B cell (primary cell): Measurements from ENCODE around the gene NHEJ1. TPM values are rescaled to one million over a fixed set of nuclear protein-coding genes. Genes with fewer than 3 reads are reported as not detected.

Source experiments
- ATAC-seq: fragments of 200-7000 bp; cut with Tn5 transposase; one replicate; pipeline ENCODE4 v1.10.0; 2021; ENCODE audit warnings: low read depth, mild to moderate bottlenecking, moderate number of reproducible peaks, moderate library complexity
- CTCF ChIA-PET: fragments of 350-600 bp; sonication (Branson Sonifier 250); formaldehyde crosslinking; loops from one replicate; lab custom pipeline; 2021; ENCODE audit warnings: antibody characterized with exemption, inconsistent platforms; lab: Charles Lee
- POLR2A ChIA-PET: fragments of 350-600 bp; sonication (Branson Sonifier 250); formaldehyde crosslinking; loops from one replicate; lab custom pipeline; 2021; ENCODE audit warnings: antibody characterized with exemption; lab: Charles Lee
- DNase-seq: peaks from one replicate; pipeline ENCODE4 v3.0.0; 2013
- H2AFZ ChIP-seq: 2 replicates; pipeline ENCODE4 v1.6.1; 2012; ENCODE audit warnings: mild to moderate bottlenecking, low read depth, low read length; ENCODE audit not compliant: insufficient read depth, poor library complexity, severe bottlenecking
- H3K27ac ChIP-seq, 2 donors: 1 replicate in 1 of 2; 2 replicates in 1 of 2; pipeline ENCODE4 v1.5.1; 2012 to 2013; ENCODE audit warnings: low read length in 2 of 2, mild to moderate bottlenecking in 2 of 2, moderate library complexity in 1 of 2
- H3K27me3 ChIP-seq, 4 experiments: fragments of 200-600 bp in 1 of 4; sonication (generic) in 1 of 4; replicated peaks in 1 of 4; 1 replicate in 2 of 4; 2 replicates in 2 of 4; pipeline versions ENCODE4 v1.6.1 to v1.7.0; 2013 to 2016; ENCODE audit warnings: low read length in 3 of 4, mild to moderate bottlenecking in 2 of 4, mixed read lengths in 1 of 4, moderate library complexity in 1 of 4; ENCODE audit not compliant: insufficient read depth in 4 of 4, control insufficient read depth in 3 of 4; ENCODE audit errors: control extremely low read depth in 1 of 4
- H3K36me3 ChIP-seq, 2 experiments: replicated peaks in 1 of 2; 1 replicate in 1 of 2; 2 replicates in 1 of 2; pipeline versions ENCODE4 v1.6.1 to v1.7.1; 2013; ENCODE audit warnings: low read length in 1 of 2; ENCODE audit not compliant: insufficient read depth in 2 of 2, control insufficient read depth in 1 of 2; ENCODE audit errors: control extremely low read depth in 1 of 2, extremely low read depth in 1 of 2
- H3K4me1 ChIP-seq, 2 donors: fragments of 200-600 bp in 1 of 2; sonication (generic) in 1 of 2; 1 replicate in 1 of 2; 2 replicates in 1 of 2; pipeline versions ENCODE4 v1.5.1 to v1.6.1; 2013 to 2017; ENCODE audit warnings: low read length in 2 of 2; ENCODE audit not compliant: control insufficient read depth in 2 of 2, insufficient read depth in 2 of 2
- H3K4me2 ChIP-seq: replicated peaks from 2 replicates; pipeline ENCODE3; 2012; ENCODE audit warnings: mild to moderate bottlenecking, low read depth, low read length; ENCODE audit not compliant: poor library complexity, severe bottlenecking
- H3K4me3 ChIP-seq, 5 experiments: fragments of 200-600 bp in 1 of 5; sonication (generic) in 1 of 5; 1 replicate in 3 of 5; 2 replicates in 2 of 5; pipeline versions ENCODE4 v1.5.1 to v1.7.0; 2011 to 2016; ENCODE audit warnings: low read length in 4 of 5, mild to moderate bottlenecking in 4 of 5, low read depth in 2 of 5, control low read depth in 1 of 5, moderate library complexity in 1 of 5; ENCODE audit not compliant: insufficient read depth in 1 of 5; ENCODE audit errors: control extremely low read depth in 1 of 5, extremely low read depth in 1 of 5
- H3K79me2 ChIP-seq: fragments of 200-600 bp; sonication (generic); one replicate; pipeline ENCODE4 v1.6.0; 2016; ENCODE audit warnings: low read length; ENCODE audit not compliant: control insufficient read depth, insufficient read depth
- H3K9ac ChIP-seq: fragments of 200-600 bp; sonication (generic); 2 replicates; pipeline ENCODE4 v1.6.1; 2017; ENCODE audit warnings: mild to moderate bottlenecking, low read length, moderate library complexity
- H3K9me3 ChIP-seq, 3 donors: one replicate each; pipeline versions ENCODE4 v1.6.1 to v1.7.1; 2013; ENCODE audit warnings: low read length in 2 of 3; ENCODE audit not compliant: control insufficient read depth in 2 of 3, insufficient read depth in 1 of 3; ENCODE audit errors: control extremely low read depth in 1 of 3
- H4K20me1 ChIP-seq: 2 replicates; pipeline ENCODE4 v1.6.0; 2012; ENCODE audit warnings: mild to moderate bottlenecking, low read length; ENCODE audit not compliant: insufficient read depth, control insufficient read depth, poor library complexity, severe bottlenecking
- H3K27ac Mint-ChIP-seq: one replicate; pipeline ENCODE4 v1.8.0; 2021; ENCODE audit warnings: mixed read lengths
- H3K27me3 Mint-ChIP-seq: one replicate; pipeline ENCODE4 v1.8.0; 2021; ENCODE audit warnings: mixed read lengths
- H3K4me1 Mint-ChIP-seq: one replicate; pipeline ENCODE4 v1.8.0; 2021; ENCODE audit warnings: mixed read lengths
- H3K4me3 Mint-ChIP-seq: one replicate; pipeline ENCODE4 v1.8.0; 2021; ENCODE audit warnings: mixed read lengths
- H3K9me3 Mint-ChIP-seq: one replicate; pipeline ENCODE4 v1.8.0; 2022; ENCODE audit warnings: mixed read lengths; ENCODE audit not compliant: insufficient read depth
- CTCF ChIP-seq: fragments of 200-600 bp; IDR thresholded peaks from one replicate; pipeline ENCODE4 v1.8.0; 2022; ENCODE audit warnings: antibody characterized with exemption, mild to moderate bottlenecking
- EZH2 ChIP-seq: IDR thresholded peaks from 2 replicates; pipeline ENCODE4 v1.6.1; 2012; ENCODE audit warnings: borderline replicate concordance, low read depth, mild to moderate bottlenecking, moderate library complexity, low read length; ENCODE audit not compliant: insufficient read depth, poor library complexity, severe bottlenecking
- WGBS: methylation state at CpG from one replicate; pipeline ENCODE4 v1.1.5; 2013; ENCODE audit warnings: missing lambda C conversion rate; ENCODE audit not compliant: insufficient coverage; 5-methylcytosine and 5-hydroxymethylcytosine counted together
- intact Hi-C: fragments of 100-400 bp; cut with micrococcal nuclease; formaldehyde crosslinking; loops from one replicate; pipeline ENCODE4 v1.10.0; 2022
- polyA plus RNA-seq: library from polyadenylated mRNA; depleted of rRNA; stranded (reverse); fragments of >200 nt; gene quantifications from 2 replicates; pipeline ENCODE4 v1.2.3, GENCODE V29; 2012
- total RNA-seq, 2 donors: library from RNA; stranded (reverse); fragments of 120-200 nt in 1 of 2; gene quantifications; 1 replicate in 1 of 2; 2 replicates in 1 of 2; pipeline versions ENCODE4 v1.2.3 to v1.2.4, GENCODE V29; 2013 to 2022

The NHEJ1 gene
- total and polyA plus RNA-seq, 2 donors (not counting 1 experiment from before 2014, with no cell fraction given) = 14.9 to 25.0 TPM

GRCh38 chr2:219059375-219059724 lies 101.3 kb downstream of the NHEJ1 start:
- WGBS = 6% methylated on average over 17 of the region's 17 CpGs
- H3K4me1 Mint-ChIP-seq = peaks cover 24% of the 10 kb centered on the region

More at GRCh38 chr2:219059375-219059724, 101.3 kb downstream of the NHEJ1 start:
- Mint-ChIP-seq H3K27me3 (peaks cover 49% of the 10 kb centered on the region), H3K27ac (no peak overlapping the region), H3K9me3 (no peaks in the 10 kb centered on the region), H3K4me3 (peak overlapping the region; percentile 55)
- peaks cover 0 to 67% (median 46%) of the 10 kb centered on the region in 4 experiments for H3K27me3 ChIP-seq
- peak overlapping the region; percentile 54 for H3K4me2 ChIP-seq
- DNase-seq (no peak), ATAC-seq (no peak)
- intact Hi-C loops = loop anchor here (10.0 kb wide), 1 partner anchor 65 kb away; the partner anchor contains the start of gene CRYBA2
- TF ChIP-seq EZH2 = no peak
- TF ChIP-seq CTCF = no peak
- H3K9me3 ChIP-seq = no peaks in the 10 kb centered on the region
- ChIA-PET CTCF (interaction anchor here (1.1 to 9.5 kb wide), 10 partner anchors 13 to 470 kb away, joined by 3 to 117 read pairs (median 5); partner anchors contain the start of gene CFAP65), POLR2A (no interaction called here)
- no peak overlapping the region for H2AFZ ChIP-seq
- peaks cover 35 to 41% of the 10 kb centered on the region in 2 donors for H3K4me1 ChIP-seq
- H4K20me1 ChIP-seq = no peaks in the 10 kb centered on the region
- no peaks in the 10 kb centered on the region for H3K79me2 ChIP-seq
- H3K27ac ChIP-seq = no peak overlapping the region
- H3K4me3 ChIP-seq = no peak overlapping the region
- H3K9ac ChIP-seq = no peak overlapping the region
- no peaks in the 10 kb centered on the region for H3K36me3 ChIP-seq
